ENCODE measurements around the gene SRP14. TPM values are rescaled to one million over a fixed set of nuclear protein-coding genes. Genes with fewer than 3 reads are reported as not detected.

Gene SRP14
- total RNA-seq, 1 experiment from 2014 or later = 200 TPM

DNA sequence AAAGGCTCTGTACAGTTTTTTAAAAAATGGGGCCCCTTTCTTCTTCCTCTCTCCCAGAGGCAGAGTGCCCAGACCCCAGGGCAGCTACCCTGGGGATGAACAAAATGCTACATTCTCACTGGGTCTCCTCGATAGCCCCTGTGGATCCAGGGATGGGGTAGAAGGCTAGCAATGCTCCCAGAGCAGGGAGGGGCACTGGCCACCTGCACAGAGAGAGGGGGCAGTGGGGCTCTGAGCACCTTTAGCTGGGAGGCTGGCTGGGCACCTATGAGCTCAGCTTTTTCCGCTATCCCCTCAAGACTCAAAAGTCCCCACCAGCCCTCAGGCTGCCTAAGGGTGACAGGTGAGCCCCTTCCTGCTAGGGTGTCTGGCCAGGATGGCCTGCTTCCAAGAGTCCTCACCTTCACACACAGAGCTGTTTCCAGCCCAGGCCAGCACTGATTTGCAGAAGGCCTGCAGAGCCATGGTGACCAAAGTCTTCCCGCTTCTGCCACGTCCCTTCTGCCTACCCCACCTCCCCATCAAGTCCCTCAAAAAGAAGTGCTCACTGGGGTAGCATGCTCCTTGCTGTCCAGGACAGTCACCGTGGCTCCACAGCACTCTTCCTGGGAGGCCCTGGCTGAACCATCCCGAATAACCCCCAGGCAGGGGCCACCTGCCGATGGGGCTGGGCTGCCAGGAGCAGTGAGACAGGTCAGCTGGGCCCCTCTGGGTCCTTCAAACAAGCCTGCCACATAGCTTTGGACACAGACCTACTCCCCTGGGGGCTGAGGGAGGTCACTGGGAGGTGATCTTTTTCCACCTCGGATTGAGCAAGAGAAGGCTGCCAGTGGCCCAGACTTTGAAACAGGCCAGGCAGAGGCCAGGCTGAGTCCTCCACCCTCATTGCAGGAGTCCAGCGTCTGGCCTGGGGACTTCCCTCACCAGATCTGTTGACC lies 49.3 kb upstream of the SRP14 start:
- Histone ChIP-seq H3K9ac (ENCODE audit: extremely low read depth, insufficient read length, low read length) (no peak overlapping the region), H3K79me1 (ENCODE audit: insufficient read depth, low read depth, low read length, poor library complexity, severe bottlenecking) (no peaks in the 10 kb centered on the region), H3K56ac (ENCODE audit: insufficient read length, low read depth, low read length) (no peak overlapping the region), H3K4ac (ENCODE audit: low read depth, low read length) (no peak overlapping the region; the same call in 1 of the 2 replicates), H4K5ac (ENCODE audit: insufficient read length, low read depth, low read length) (no peak overlapping the region), H3K4me2 (ENCODE audit: insufficient read depth, insufficient read length, low read length) (no peak overlapping the region), H3K14ac (ENCODE audit: insufficient read depth, low read length) (peak overlapping the region; percentile 43), H3K18ac (ENCODE audit: insufficient read length, low read depth, low read length) (no peak overlapping the region), H3K27ac (ENCODE audit: insufficient read length, low read depth, low read length) (no peak overlapping the region), H3K79me2 (ENCODE audit: insufficient read depth, low read length) (no peaks in the 10 kb centered on the region), H3K23me2 (ENCODE audit: insufficient read length, low read depth, low read length, poor library complexity, severe bottlenecking) (no peaks in the 10 kb centered on the region), H3T11ph (ENCODE audit: low read length) (no peak overlapping the region), H3K23ac (ENCODE audit: insufficient read length, low read depth, low read length) (no peak overlapping the region), H4K8ac (replicated peaks; ENCODE audit: insufficient read length, low read depth, low read length) (no peak overlapping the region), H3K9me3 (ENCODE audit: control insufficient read depth, low read depth, low read length) (no peaks in the 10 kb centered on the region), H2BK15ac (ENCODE audit: low read depth, low read length) (no peak overlapping the region), H3K4me1 (ENCODE audit: insufficient read depth, low read length) (peaks cover 24% of the 10 kb centered on the region), H2AFZ (ENCODE audit: low read length) (no peak overlapping the region), H2BK20ac (ENCODE audit: low read depth, low read length, poor library complexity, severe bottlenecking) (no peak overlapping the region), H4K20me1 (ENCODE audit: control insufficient read depth, insufficient read depth, insufficient read length) (no peaks in the 10 kb centered on the region), H2AK5ac (ENCODE audit: insufficient read length, low read length) (no peak overlapping the region), H4K91ac (ENCODE audit: insufficient read length, low read depth, low read length) (no peak overlapping the region), H3K27me3 (ENCODE audit: insufficient read depth, low read length) (no peaks in the 10 kb centered on the region), H2BK5ac (ENCODE audit: insufficient read length, low read length) (no peak overlapping the region), H2BK12ac (ENCODE audit: insufficient read length, low read depth, low read length) (no peak overlapping the region), H2BK120ac (ENCODE audit: low read depth, low read length, poor library complexity, severe bottlenecking) (no peak overlapping the region)
- peak overlapping the region; percentile 46 to 83 (median 64); a peak in 4 of 7 replicates for H3K27ac Mint-ChIP-seq
- peaks cover 17% of the 10 kb centered on the region for H3K27me3 Mint-ChIP-seq (ENCODE audit: low read depth)
- H3K4me1 Mint-ChIP-seq = peaks cover 82 to 89% of the 10 kb centered on the region in 2 experiments
- peaks cover 5 to 25% (median 11%) of the 10 kb centered on the region in 3 experiments for H3K36me3 Mint-ChIP-seq (ENCODE audit: insufficient read depth in 1 of 3, low read depth in 3 of 3)
- no peak for TF ChIP-seq CTCF (conservative IDR thresholded peaks at IDR 0.05)
- H3K4me3 Mint-ChIP-seq = 0 out of 5 replicates have a peak overlapping the region, but pooled peaks of 1 of the 2 experiments have one; percentile 19
- H3K9me3 Mint-ChIP-seq = no peaks in the 10 kb centered on the region; a peak in 1 of 5 replicates
- no CpG with 5 or more reads among the region's 9 CpGs for WGBS (ENCODE audit: extremely low coverage, insufficient read length, low lambda C conversion rate)
- no peak for DNase-seq
